GM10248 (cell line): ENCODE measurements around the gene ABCB11.
A peak's percentile ranks its signal among the peaks of the same experiment; 100 is the strongest.

Source experiments
- CTCF ChIA-PET: fragments of 300-600 bp; sonication (Branson Sonifier 250); formaldehyde crosslinking; extraction: SDS; loops from one replicate; lab custom pipeline; 2021; ENCODE audit warnings: antibody characterized with exemption; lab: Yijun Ruan, JAX
- POLR2A ChIA-PET: fragments of 350-650 bp; sonication (Branson Sonifier 250); formaldehyde crosslinking; extraction: SDS; loops from one replicate; lab custom pipeline; 2020; ENCODE audit warnings: antibody characterized with exemption; lab: Yijun Ruan, JAX
- DNase-seq: peaks from one replicate; pipeline ENCODE4 v3.0.0; 2012; ENCODE audit errors: extremely low spot score
- CTCF ChIP-seq: IDR thresholded peaks from 2 replicates; pipeline ENCODE4 v1.5.1; 2012; ENCODE audit warnings: mild to moderate bottlenecking, low read depth; ENCODE audit errors: extremely low read depth, missing control alignments, control extremely low read depth

ABCB11 gene

GRCh38 chr2:168970711-168971233 lies 60.4 kb downstream of the ABCB11 start:
- no peak for DNase-seq
- ChIA-PET CTCF (interaction anchor here (0.8 to 3.2 kb wide), 6 partner anchors 9 to 161 kb away, joined by 3 to 12 read pairs (median 3); no protein-coding TSS in a partner anchor), POLR2A (no interaction called here)
- no peak for TF ChIP-seq CTCF

GRCh38 chr2:168969865-168970264 lies 61.3 kb downstream of the ABCB11 start:
- CTCF ChIA-PET, result interaction anchor here (1.1 to 3.2 kb wide), 6 partner anchors 9 to 162 kb away, joined by 3 to 12 read pairs (median 6); no protein-coding TSS in a partner anchor
- POLR2A ChIA-PET, result no interaction called here
- DNase-seq, result no peak
- TF ChIP-seq CTCF, result no peak

- CTCF ChIA-PET, result interaction anchor here (1.3 to 3.2 kb wide), 4 partner anchors 10 to 163 kb away, joined by 3 to 12 read pairs (median 9); no protein-coding TSS in a partner anchor
- no peak for TF ChIP-seq CTCF
- POLR2A ChIA-PET, result no interaction called here
- no peak for DNase-seq
Observed at GRCh38 chr2:168968342-168968741, 62.8 kb downstream of the ABCB11 start.

DNA sequence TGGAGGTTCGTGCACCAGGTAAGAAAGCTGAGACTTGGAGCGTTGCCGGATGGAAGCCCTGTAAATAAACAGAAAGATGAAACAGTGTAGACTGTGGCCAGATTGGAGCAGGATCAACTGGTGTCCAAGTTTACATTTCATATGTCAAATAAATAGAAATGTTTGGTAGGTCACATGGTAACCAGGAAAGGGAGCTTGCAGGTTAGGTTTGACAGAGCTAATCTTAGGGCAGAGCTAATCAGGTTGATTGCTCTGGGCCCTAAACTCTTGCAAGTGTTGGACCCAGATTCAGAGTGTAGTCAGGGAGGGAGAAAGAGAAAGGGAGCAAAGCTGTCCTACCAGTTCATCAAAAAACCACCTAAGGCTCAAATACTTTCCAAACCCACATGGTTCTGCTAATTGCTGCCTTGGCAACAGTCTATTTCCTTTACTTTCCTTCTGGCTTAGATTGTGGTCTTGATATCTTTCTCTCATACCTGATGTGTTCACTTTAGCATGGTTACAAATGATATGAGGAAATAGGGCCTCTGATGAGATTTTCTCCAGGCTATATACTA lies 66.8 kb downstream of the ABCB11 start:
- TF ChIP-seq CTCF, result no peak
- no peak for DNase-seq
- ChIA-PET POLR2A (no interaction called here), CTCF (interaction anchor here (0.7 to 2.5 kb wide), 5 partner anchors 20 to 178 kb away, joined by 3 to 8 read pairs (median 5); no protein-coding TSS in a partner anchor)

- ChIA-PET CTCF (interaction anchor here (1.0 to 2.0 kb wide), 4 partner anchors 8 to 181 kb away, joined by 3 to 6 read pairs (median 4); no protein-coding TSS in a partner anchor), POLR2A (no interaction called here)
- no peak for TF ChIP-seq CTCF
- no peak for DNase-seq
Observed at GRCh38 chr2:168962636-168963035, 68.5 kb downstream of the ABCB11 start.

- peak; percentile 71 for TF ChIP-seq CTCF
- POLR2A ChIA-PET, result no interaction called here
- DNase-seq, result peak; percentile 26
Observed at GRCh38 chr2:168961450-168962229, 69.5 kb downstream of the ABCB11 start.

More at GRCh38 chr2:168961450-168962229, 69.5 kb downstream of the ABCB11 start:
- CTCF ChIA-PET, result interaction anchor here (0.7 to 2.0 kb wide), 8 partner anchors 8 to 622 kb away, joined by 3 to 7 read pairs (median 4); no protein-coding TSS in a partner anchor
